GM12878 (cell line): Measurements from ENCODE around the gene MANBA. TPM values are rescaled to one million over a fixed set of nuclear protein-coding genes. Genes with fewer than 3 reads are reported as not detected.

Experiments used
- ATAC-seq: fragments of 200-7000 bp; cut with Tn5 transposase; 3 replicates; pipeline ENCODE4 v1.9.1; 2020; ENCODE audit warnings: mild to moderate bottlenecking, moderate library complexity
- BruUV-seq: library from RNA; stranded (reverse); fragments of 400-500 nt; replicated peaks from 2 replicates; lab custom pipeline; 2021; lab: Mats Ljungman, UMichigan
- CTCF ChIA-PET: fragments of 300-600 bp; sonication (Branson Sonifier 250); formaldehyde crosslinking; extraction: SDS; loops from one replicate; lab custom pipeline; 2021; ENCODE audit warnings: inconsistent platforms; lab: Yijun Ruan, JAX
- POLR2A ChIA-PET: fragments of 350-600 bp; formaldehyde crosslinking; extraction: SDS; loops from one replicate; lab custom pipeline; 2021; ENCODE audit warnings: inconsistent platforms; lab: Charles Lee
- RAD21 ChIA-PET: fragments of 300-600 bp; sonication (Branson Sonifier 250); formaldehyde crosslinking; loops from one replicate; lab custom pipeline; 2023; ENCODE audit warnings: antibody characterized with exemption; ENCODE audit not compliant: unreplicated experiment; lab: Charles Lee
- SMC1A ChIA-PET: fragments of 300-600 bp; sonication (Branson Sonifier 250); formaldehyde crosslinking; loops from one replicate; lab custom pipeline; 2023; ENCODE audit not compliant: unreplicated experiment, uncharacterized antibody; lab: Charles Lee
- DNase-seq: peaks from one replicate; pipeline ENCODE4 v3.0.0-alpha.2; 2011; ENCODE audit warnings: low read depth, low spot score
- FAIRE-seq: peaks from 3 replicates; lab custom pipeline; 2011; peaks lifted over from hg19 to GRCh38; lab: Jason Lieb, UNC
- H2AFZ ChIP-seq: 2 replicates; pipeline ENCODE4 v1.6.0; 2011; ENCODE audit warnings: low read depth, low read length, control low read depth; ENCODE audit not compliant: control insufficient read depth
- H3K27ac ChIP-seq: 2 replicates; pipeline ENCODE4 v1.5.1; 2011; ENCODE audit warnings: control low read depth; ENCODE audit not compliant: control insufficient read depth, insufficient read depth
- H3K27me3 ChIP-seq, 2 experiments: replicated peaks in 1 of 2; 2 replicates each; pipeline versions ENCODE4 v1.6.0 to v1.6.1; 2011; ENCODE audit warnings: low read length in 1 of 2; ENCODE audit not compliant: control insufficient read depth in 2 of 2, insufficient read depth in 2 of 2
- H3K36me3 ChIP-seq, 2 experiments: 2 replicates each; pipeline ENCODE4 v1.5.1; 2011; ENCODE audit warnings: low read length in 1 of 2; ENCODE audit not compliant: control insufficient read depth in 2 of 2, insufficient read depth in 2 of 2
- H3K4me1 ChIP-seq: 2 replicates; pipeline ENCODE4 v1.6.1; 2011; ENCODE audit warnings: mild to moderate bottlenecking, low read length, moderate library complexity, mixed read lengths; ENCODE audit not compliant: control insufficient read depth, insufficient read depth
- H3K4me2 ChIP-seq: 2 replicates; pipeline ENCODE4 v1.6.0; 2011; ENCODE audit warnings: control low read depth; ENCODE audit not compliant: control insufficient read depth, insufficient read depth
- H3K4me3 ChIP-seq: fragments of 200-600 bp; sonication (generic); 2 replicates; pipeline ENCODE4 v1.5.1; 2016
- H3K79me2 ChIP-seq: 2 replicates; pipeline ENCODE4 v1.6.0; 2011; ENCODE audit warnings: low read length; ENCODE audit not compliant: control insufficient read depth, insufficient read depth
- H3K9ac ChIP-seq: 2 replicates; pipeline ENCODE4 v1.8.0; 2011; ENCODE audit warnings: low read length, control low read depth, mixed read lengths; ENCODE audit not compliant: control insufficient read depth, insufficient read depth
- H3K9me3 ChIP-seq: replicated peaks from 3 replicates; pipeline ENCODE4 v1.5.1; 2011; ENCODE audit warnings: mild to moderate bottlenecking, low read length; ENCODE audit not compliant: control insufficient read depth, insufficient read depth
- H4K20me1 ChIP-seq: 2 replicates; pipeline ENCODE4 v1.6.0; 2011; ENCODE audit not compliant: control insufficient read depth, insufficient read depth
- CHD2 ChIP-seq: IDR thresholded peaks from 2 replicates; pipeline ENCODE4 v1.6.1; 2011; ENCODE audit warnings: low read depth, low read length, improper control_type of control experiment, borderline replicate concordance
- EED ChIP-seq: sonication (generic); IDR thresholded peaks from 2 replicates; pipeline ENCODE4 v1.6.1; 2016; ENCODE audit warnings: antibody characterized with exemption, low read depth
- MYC ChIP-seq: IDR thresholded peaks from 2 replicates; pipeline ENCODE4 v1.6.1; 2011; ENCODE audit warnings: mild to moderate bottlenecking, low read length, moderate library complexity, inconsistent platforms; ENCODE audit not compliant: insufficient read depth, insufficient replicate concordance, insufficient read length, severe bottlenecking
- PAX5 ChIP-seq: IDR thresholded peaks from 2 replicates; pipeline ENCODE4 v1.6.1; 2011; ENCODE audit warnings: low read depth, low read length, borderline replicate concordance
- RB1 ChIP-seq: fragments of 450-650 bp; formaldehyde crosslinking; IDR thresholded peaks from 2 replicates; pipeline ENCODE4 v1.6.1; 2017; ENCODE audit warnings: mild to moderate bottlenecking, borderline replicate concordance
- RCOR1 ChIP-seq: conservative IDR thresholded peaks from 2 replicates; pipeline ENCODE4 v1.6.1; 2012; ENCODE audit warnings: low read depth, low read length, improper control_type of control experiment
- ZNF274 ChIP-seq: IDR thresholded peaks from one replicate; pipeline ENCODE4 v1.8.0; 2011; ENCODE audit not compliant: insufficient read length, insufficient read depth
- WGBS: methylation state at CpG from one replicate; pipeline ENCODE4 v1.1.6; 2016; ENCODE audit warnings: low lambda C conversion rate; ENCODE audit not compliant: insufficient replicate concordance, insufficient coverage; ENCODE audit errors: missing lambda C conversion rate; 5-methylcytosine and 5-hydroxymethylcytosine counted together
- in situ Hi-C: fragments of 300-500 bp; cut with MboI; formaldehyde crosslinking; loops from 9 replicates; pipeline ENCODE4 v1.14.3; 2018; ENCODE audit warnings: mixed read lengths
- intact Hi-C: fragments of 100-400 bp; cut with micrococcal nuclease; formaldehyde crosslinking; loops from one replicate; pipeline ENCODE4 v1.14.2; 2022; ENCODE audit not compliant: unreplicated experiment
- polyA plus RNA-seq, 11 experiments: library from polyadenylated mRNA; depleted of rRNA in 4 of 11; unstranded in 6 of 11; stranded (reverse) in 5 of 11; fragments of >200 nt; fragmentation: Nextera tagmentation in 4 of 11; fragmentation: Illumina TruSeq in 1 of 11; extraction: Ambion mirVana in 4 of 11; extraction: Trizol in 1 of 11; gene quantifications; 1 replicate in 1 of 11; 2 replicates in 10 of 11; pipeline versions ENCODE4 v1.2.1 to v1.2.3, GENCODE V29; 2011 to 2016; ENCODE audit warnings: inconsistent platforms in 2 of 11, missing spikeins in 2 of 11, low read depth in 1 of 11
- total RNA-seq, 4 experiments: library from RNA; depleted of rRNA in 3 of 4; stranded (reverse); fragments of >200 nt in 3 of 4; fragmentation: Illumina TruSeq in 1 of 4; extraction: Trizol in 1 of 4; gene quantifications; 2 replicates each; pipeline versions ENCODE4 v1.2.1 to v1.2.3, GENCODE V29; 2013 to 2021
- TF ChIP-seq, protein P1 (sequence below): IDR thresholded peaks from 2 replicates; pipeline ENCODE4 v1.6.1; 2011; ENCODE audit warnings: low read depth, mild to moderate bottlenecking, low read length, moderate library complexity, borderline replicate concordance; ENCODE audit errors: extremely low read depth
- TF ChIP-seq, protein P2 (sequence below): IDR thresholded peaks from 2 replicates; pipeline ENCODE4 v1.6.1; 2011; ENCODE audit warnings: mild to moderate bottlenecking, low read depth, low read length, moderate library complexity; ENCODE audit not compliant: insufficient replicate concordance

Gene MANBA
- total and polyA plus RNA-seq, 10 of the 15 experiments (the other 5 are each of a cell fraction or from before 2014, with no cell fraction given), result 3.8 to 19.0 (median 12.5) TPM

DNA sequence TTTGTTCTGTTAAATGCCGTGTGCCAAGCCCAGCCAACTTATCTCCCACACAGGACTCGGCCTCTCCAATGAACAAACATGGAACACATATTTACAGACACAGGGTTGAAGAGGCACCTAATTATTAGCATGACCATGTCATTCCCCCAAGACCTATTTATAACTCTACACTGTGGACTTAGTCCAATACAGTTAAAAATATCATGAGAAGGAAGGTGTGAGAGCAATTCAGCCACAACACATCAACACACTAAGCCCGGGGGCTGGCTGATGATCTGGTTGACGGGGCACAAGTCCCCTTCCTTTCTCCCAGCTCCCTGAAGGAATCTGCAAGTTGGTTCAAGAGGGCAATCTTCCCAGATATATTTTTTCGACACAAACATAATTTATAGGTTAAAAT, 28.1 kb downstream of the MANBA start:
- Histone ChIP-seq H3K36me3 (peaks cover 2 to 5% of the 10 kb centered on the region in 2 experiments), H3K4me2 (no peak overlapping the region), H3K9ac (no peak overlapping the region), H3K27me3 (no peaks in the 10 kb centered on the region), H3K79me2 (peaks cover 26% of the 10 kb centered on the region), H3K4me3 (no peak overlapping the region), H3K9me3 (peaks cover 13% of the 10 kb centered on the region), H3K27ac (no peak overlapping the region), H3K4me1 (peaks cover 14% of the 10 kb centered on the region), H4K20me1 (no peaks in the 10 kb centered on the region), H2AFZ (no peak overlapping the region)
- intact Hi-C loops (no loop called here), in situ Hi-C loops (no loop called here)
- no peak for FAIRE-seq
- no peak for DNase-seq
- whole genome bisulfite sequencing, result 95% methylated on average over 5 of the region's 5 CpGs
- ChIA-PET RAD21 (no interaction called here), POLR2A (no interaction called here), CTCF (no interaction called here), SMC1A (interaction anchor here (0.6 to 1.0 kb wide), 5 partner anchors 14 to 77 kb away, joined by 3 to 4 read pairs (median 4); no protein-coding TSS in a partner anchor)
- TF ChIP-seq ZNF274, result no peak
- TF ChIP-seq, protein P1, sequence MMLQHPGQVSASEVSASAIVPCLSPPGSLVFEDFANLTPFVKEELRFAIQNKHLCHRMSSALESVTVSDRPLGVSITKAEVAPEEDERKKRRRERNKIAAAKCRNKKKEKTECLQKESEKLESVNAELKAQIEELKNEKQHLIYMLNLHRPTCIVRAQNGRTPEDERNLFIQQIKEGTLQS, result no peak
- TF ChIP-seq, protein P2, sequence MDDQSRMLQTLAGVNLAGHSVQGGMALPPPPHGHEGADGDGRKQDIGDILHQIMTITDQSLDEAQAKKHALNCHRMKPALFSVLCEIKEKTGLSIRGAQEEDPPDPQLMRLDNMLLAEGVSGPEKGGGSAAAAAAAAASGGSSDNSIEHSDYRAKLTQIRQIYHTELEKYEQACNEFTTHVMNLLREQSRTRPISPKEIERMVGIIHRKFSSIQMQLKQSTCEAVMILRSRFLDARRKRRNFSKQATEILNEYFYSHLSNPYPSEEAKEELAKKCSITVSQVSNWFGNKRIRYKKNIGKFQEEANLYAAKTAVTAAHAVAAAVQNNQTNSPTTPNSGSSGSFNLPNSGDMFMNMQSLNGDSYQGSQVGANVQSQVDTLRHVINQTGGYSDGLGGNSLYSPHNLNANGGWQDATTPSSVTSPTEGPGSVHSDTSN, result no peak
- TF ChIP-seq RCOR1, result no peak
- no peak for TF ChIP-seq MYC
- no peak for TF ChIP-seq RB1
- no peak for TF ChIP-seq CHD2
- TF ChIP-seq EED, result no peak
- TF ChIP-seq PAX5, result no peak
- no TSS peak for BruUV-seq
- no peak for ATAC-seq
